GM18868 (cell line): Measurements from ENCODE around the gene TNFRSF25.
"Not testable (repeated sequence)": the region's sequence is repeated elsewhere in the genome, so short reads cannot be mapped to it uniquely, and the experiment has no call there.

Source experiments
- ATAC-seq: cut with Tn5 transposase; IDR thresholded peaks from one replicate; pipeline ENCODE4 v1.9.1; 2021; ENCODE audit warnings: mild to moderate bottlenecking, moderate library complexity; ENCODE audit not compliant: unreplicated experiment

Gene TNFRSF25

GRCh38 chr1:6502000-6502891, 36.3 kb upstream of the TNFRSF25 start:
- no peak for ATAC-seq

GRCh38 chr1:6501279-6501813, 35.4 kb upstream of the TNFRSF25 start:
- no peak for ATAC-seq

- no peak for ATAC-seq
These were observed 34.7 kb upstream of the TNFRSF25 start for GRCh38 chr1:6500544-6501278.

- no peak for ATAC-seq
These were observed 33.3 kb upstream of the TNFRSF25 start for GRCh38 chr1:6499296-6499695.

- ATAC-seq = no peak
These were observed 32.7 kb upstream of the TNFRSF25 start for GRCh38 chr1:6498576-6499111.

GRCh38 chr1:6497867-6498575, 32.0 kb upstream of the TNFRSF25 start:
- ATAC-seq = no peak

GRCh38 chr1:6497215-6497866, 31.4 kb upstream of the TNFRSF25 start:
- no peak for ATAC-seq

- no peak for ATAC-seq
These were observed 30.9 kb upstream of the TNFRSF25 start for GRCh38 chr1:6496890-6497214.

- no peak for ATAC-seq
These were observed 30.4 kb upstream of the TNFRSF25 start for GRCh38 chr1:6496365-6496721.

GRCh38 chr1:6495540-6496364, 29.8 kb upstream of the TNFRSF25 start:
- no peak for ATAC-seq

GRCh38 chr1:6495041-6495441, 29.1 kb upstream of the TNFRSF25 start:
- ATAC-seq = no peak

GRCh38 chr1:6494627-6495026, 28.7 kb upstream of the TNFRSF25 start:
- no peak for ATAC-seq

- not testable (repeated sequence) for ATAC-seq
These were observed 27.9 kb upstream of the TNFRSF25 start for GRCh38 chr1:6493834-6494223.

- no peak for ATAC-seq
These were observed 26.0 kb upstream of the TNFRSF25 start for GRCh38 chr1:6491966-6492365.

- no peak for ATAC-seq
These were observed 25.5 kb upstream of the TNFRSF25 start, which contains the start of gene PLEKHG5 for GRCh38 chr1:6491480-6491962. Gene PLEKHG5 (minus strand): TSS chr1:6491667. CDS start chr1:6477571, 14,096 bp downstream.

GRCh38 chr1:6491081-6491449, 25.1 kb upstream of the TNFRSF25 start:
- ATAC-seq = no peak

- peak; percentile 51 for ATAC-seq
These were observed 24.5 kb upstream of the TNFRSF25 start for GRCh38 chr1:6490181-6491080.

- ATAC-seq = peak; percentile 57
These were observed 23.8 kb upstream of the TNFRSF25 start for GRCh38 chr1:6489799-6490180.

GRCh38 chr1:6489383-6489765, 23.4 kb upstream of the TNFRSF25 start:
- ATAC-seq = no peak
